ENCODE measurements around the gene ADAM22. TPM values are rescaled to one million over a fixed set of nuclear protein-coding genes. Genes with fewer than 3 reads are reported as not detected.

Gene ADAM22
- total RNA-seq, 1 experiment from 2014 or later = 10.0 TPM

GRCh38 chr7:87941138-87941537 is 7.1 kb downstream of the ADAM22 start:
- H3K9me3 ChIP-seq (ENCODE audit: control insufficient read depth in 1 of 2, insufficient read depth in 1 of 2, low read depth in 1 of 2, low read length in 2 of 2) = no peaks in the 10 kb centered on the region
- H3K4me1 ChIP-seq (ENCODE audit: control insufficient read depth in 1 of 2, insufficient read depth in 2 of 2, low read length in 2 of 2) = no peaks in the 10 kb centered on the region
- BruUV-seq (replicated peaks) = no TSS peak
- DNase-seq (ENCODE audit: low read depth, low spot score) (no peak), ATAC-seq (no peak)
- no peaks in the 10 kb centered on the region for H3K9me2 ChIP-seq (ENCODE audit: insufficient read depth)
- no peaks in the 10 kb centered on the region for H3K36me3 ChIP-seq (ENCODE audit: control insufficient read depth in 1 of 2, insufficient read depth in 2 of 2, low read length in 2 of 2)
- H3K4me2 ChIP-seq (ENCODE audit: low read length) = no peak overlapping the region
- ChIA-PET CTCF (interaction anchor here (1.2 kb wide), 1 partner anchor 170 kb away, joined by 3 read pairs; no protein-coding TSS in a partner anchor), POLR2A (no interaction called here), RAD21 (ENCODE audit: low non-redundant PET in 1 of 2, low total read pairs in 2 of 2, uncharacterized antibody in 2 of 2, unreplicated experiment in 2 of 2) (no interaction called here)
- no peak overlapping the region for H3K4me3 ChIP-seq (replicated peaks in 1 of 2; ENCODE audit: low read depth in 1 of 2, low read length in 2 of 2)
- no peak overlapping the region for H3K9ac ChIP-seq (ENCODE audit: low read length)
- H3K27me3 ChIP-seq (ENCODE audit: insufficient read depth, low read length) = no peaks in the 10 kb centered on the region
- H3K79me2 ChIP-seq (ENCODE audit: insufficient read depth, low read length) = no peaks in the 10 kb centered on the region
- no peak overlapping the region for H3K27ac ChIP-seq (ENCODE audit: low read depth, low read length)
- no peak overlapping the region for H2AFZ ChIP-seq (ENCODE audit: low read depth, low read length, poor library complexity, severe bottlenecking)
- intact Hi-C loops (cut with micrococcal nuclease) = no loop called here
- TF ChIP-seq ATF3 (IDR thresholded peaks at IDR 0.05) (no peak), CBX3 (IDR thresholded peaks at IDR 0.05; ENCODE audit: low read depth) (no peak), FOSL1 (IDR thresholded peaks at IDR 0.05; ENCODE audit: low read depth) (no peak), MAX (IDR thresholded peaks at IDR 0.05) (no peak), TCF7L2 (IDR thresholded peaks at IDR 0.05; ENCODE audit: borderline replicate concordance, extremely low read depth, insufficient read depth, insufficient read length) (no peak), ZFX (IDR thresholded peaks at IDR 0.05) (no peak), JUND (IDR thresholded peaks at IDR 0.05) (no peak), YY1 (IDR thresholded peaks at IDR 0.05; ENCODE audit: extremely low read depth, insufficient replicate concordance, low read depth, low read length) (no peak), POLR2A (IDR thresholded peaks at IDR 0.05; ENCODE audit: borderline replicate concordance, extremely low read depth, insufficient read depth, insufficient read length) (no peak), CTCF (IDR thresholded peaks at IDR 0.05 in 2 of 3, conservative IDR thresholded peaks at IDR 0.05 in 1 of 3; ENCODE audit: borderline replicate concordance in 1 of 3, insufficient read depth in 1 of 3, low read depth in 2 of 3, low read length in 2 of 3) (no peak), ZNF274 (IDR thresholded peaks at IDR 0.05; ENCODE audit: low read depth, low read length) (no peak)
- no peaks in the 10 kb centered on the region for H4K20me1 ChIP-seq (ENCODE audit: insufficient read depth)
